Subcutaneous adipose tissue (tissue), 4 donors: ENCODE results near the gene SLC16A3. TPM values are rescaled to one million over a fixed set of nuclear protein-coding genes. Genes with fewer than 3 reads are reported as not detected.

Experiments
- total RNA-seq, 4 donors: library from RNA; depleted of rRNA; stranded (reverse); fragments of >200 nt; gene quantifications; one replicate each; pipeline ENCODE4 v1.1.0, GENCODE V29; 2016
- TF ChIP-seq, protein P1 (sequence below): fragments of 450-650 bp; IDR thresholded peaks from one replicate; pipeline ENCODE4 v1.5.1; 2016; ENCODE audit warnings: low read depth, mild to moderate bottlenecking, control low read depth, antibody characterized with exemption, moderate library complexity

SLC16A3 gene
- total RNA-seq, 4 donors from 2014 or later, result 2.8 to 64.8 (median 19.2) TPM

DNA sequence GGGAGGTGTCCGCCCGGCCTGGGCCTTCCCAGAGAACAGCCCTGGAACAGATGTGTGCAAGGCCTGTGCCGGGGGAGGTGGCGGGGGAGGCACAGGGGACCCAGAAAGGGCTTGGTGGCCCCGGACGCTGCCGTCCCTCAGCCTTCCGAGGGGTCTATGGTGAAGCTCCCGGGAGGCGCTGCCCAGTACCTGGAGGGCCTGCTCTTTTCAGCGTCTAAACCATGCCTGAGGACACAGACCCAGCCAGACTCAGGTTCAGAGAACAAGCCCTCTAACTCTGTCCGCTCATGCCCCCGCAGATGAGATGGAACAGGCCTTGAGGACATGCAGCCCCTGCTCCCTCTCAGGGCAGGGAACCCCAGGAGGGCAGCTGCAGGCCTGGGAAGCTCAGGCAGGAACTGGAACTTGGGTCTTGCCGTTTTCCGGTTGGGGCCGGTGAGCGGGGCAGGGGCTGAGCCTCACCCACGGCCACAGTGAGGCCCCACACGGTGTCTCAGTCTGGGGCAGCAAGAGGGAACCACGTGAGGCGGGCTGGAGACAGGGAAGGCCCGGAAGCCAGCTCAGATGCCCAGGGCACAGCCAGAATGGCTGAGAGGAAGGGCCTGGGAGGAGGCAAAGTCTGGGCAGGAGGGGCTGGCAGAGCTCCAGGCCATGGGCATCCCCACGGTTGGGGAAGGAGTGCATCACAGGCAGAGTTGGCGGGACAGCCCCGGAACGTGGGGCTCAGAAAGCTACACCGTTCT, 12.5 kb downstream of the SLC16A3 start:
- TF ChIP-seq, protein P1, sequence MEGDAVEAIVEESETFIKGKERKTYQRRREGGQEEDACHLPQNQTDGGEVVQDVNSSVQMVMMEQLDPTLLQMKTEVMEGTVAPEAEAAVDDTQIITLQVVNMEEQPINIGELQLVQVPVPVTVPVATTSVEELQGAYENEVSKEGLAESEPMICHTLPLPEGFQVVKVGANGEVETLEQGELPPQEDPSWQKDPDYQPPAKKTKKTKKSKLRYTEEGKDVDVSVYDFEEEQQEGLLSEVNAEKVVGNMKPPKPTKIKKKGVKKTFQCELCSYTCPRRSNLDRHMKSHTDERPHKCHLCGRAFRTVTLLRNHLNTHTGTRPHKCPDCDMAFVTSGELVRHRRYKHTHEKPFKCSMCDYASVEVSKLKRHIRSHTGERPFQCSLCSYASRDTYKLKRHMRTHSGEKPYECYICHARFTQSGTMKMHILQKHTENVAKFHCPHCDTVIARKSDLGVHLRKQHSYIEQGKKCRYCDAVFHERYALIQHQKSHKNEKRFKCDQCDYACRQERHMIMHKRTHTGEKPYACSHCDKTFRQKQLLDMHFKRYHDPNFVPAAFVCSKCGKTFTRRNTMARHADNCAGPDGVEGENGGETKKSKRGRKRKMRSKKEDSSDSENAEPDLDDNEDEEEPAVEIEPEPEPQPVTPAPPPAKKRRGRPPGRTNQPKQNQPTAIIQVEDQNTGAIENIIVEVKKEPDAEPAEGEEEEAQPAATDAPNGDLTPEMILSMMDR, result no peak

DNA sequence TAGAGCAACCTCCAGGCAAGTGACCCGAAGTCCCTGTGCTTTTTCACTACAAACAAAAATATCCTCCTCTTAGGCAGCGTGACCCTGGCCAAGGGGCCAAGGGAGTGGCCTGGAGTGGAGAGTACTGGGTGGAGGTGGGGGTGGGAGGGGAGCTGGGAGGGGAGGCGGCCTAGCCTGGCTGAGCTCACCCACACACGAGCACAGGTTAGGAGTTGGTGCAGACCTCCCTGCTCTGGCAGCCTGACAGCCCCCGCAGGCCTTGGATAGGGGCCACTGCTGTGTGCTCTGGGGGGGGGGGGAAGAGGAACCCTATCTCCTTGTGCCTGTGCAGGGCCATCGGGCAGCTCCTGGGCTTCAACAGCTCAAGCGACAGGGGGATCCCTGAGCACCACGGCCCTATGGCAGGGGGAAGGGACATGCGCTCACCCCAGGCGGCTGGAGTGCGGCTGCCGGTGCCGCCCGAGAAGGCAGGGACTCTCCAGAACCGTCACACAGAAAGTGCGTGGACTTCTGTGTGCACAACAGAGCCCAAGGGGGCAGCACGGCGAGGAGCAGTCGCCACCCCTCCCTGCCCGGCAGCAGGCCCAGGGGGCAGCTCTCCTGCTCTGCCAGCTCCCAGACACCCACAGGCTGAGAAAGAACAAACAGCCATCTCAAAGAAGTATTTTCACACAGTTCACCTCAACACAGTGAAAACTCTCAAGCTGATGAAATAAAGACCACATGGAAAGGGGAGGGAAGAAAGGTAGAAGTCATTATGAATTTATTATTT, 13.3 kb downstream of the SLC16A3 start:
- TF ChIP-seq, protein P1, result no peak

DNA sequence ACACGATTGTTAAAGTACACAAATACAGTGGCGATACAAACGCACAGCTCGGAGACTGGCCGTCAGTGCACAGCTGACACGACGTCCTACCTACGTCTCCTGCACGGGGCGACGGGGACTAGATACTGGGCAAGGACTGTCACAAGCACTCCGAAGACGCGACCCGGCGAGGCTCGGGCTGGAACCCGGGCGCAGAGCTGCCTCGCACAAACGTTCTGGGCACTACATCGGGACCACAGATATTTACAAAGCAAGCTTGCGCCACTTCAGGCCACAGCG, 13.8 kb downstream of the SLC16A3 start:
- TF ChIP-seq, protein P1, result no peak

DNA sequence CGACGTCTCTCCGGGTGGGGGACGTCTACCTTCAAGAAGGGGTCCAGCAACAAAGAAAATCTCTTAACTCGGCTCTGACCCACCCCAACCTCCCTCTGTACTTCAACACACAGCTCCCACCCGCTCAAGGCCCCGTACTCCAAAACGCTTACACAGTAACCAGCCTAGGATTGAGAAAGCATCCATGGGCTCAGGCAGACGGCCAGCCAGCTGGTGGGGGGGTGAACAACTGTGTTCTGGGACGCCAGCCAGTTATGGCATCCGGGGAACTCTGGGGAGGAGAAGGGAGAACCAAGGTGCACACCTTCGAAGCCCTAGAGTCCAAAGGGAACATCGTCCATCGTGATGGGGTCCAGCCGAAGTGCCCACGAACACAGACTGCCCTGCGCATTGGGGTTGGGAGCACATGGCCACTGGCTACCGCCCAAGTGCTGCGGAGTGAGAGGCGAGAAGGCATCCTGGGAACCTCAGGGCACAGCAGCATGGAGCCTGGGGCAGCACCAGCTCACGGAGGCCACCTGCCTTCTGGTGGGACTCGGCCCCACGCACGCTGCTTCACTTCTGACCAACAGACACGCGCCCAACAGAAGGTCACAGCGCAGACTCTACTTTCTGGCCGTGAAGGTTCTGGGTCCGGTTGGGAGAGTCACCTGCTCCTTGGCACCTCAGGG, 14.3 kb downstream of the SLC16A3 start:
- TF ChIP-seq, protein P1, result no peak

DNA sequence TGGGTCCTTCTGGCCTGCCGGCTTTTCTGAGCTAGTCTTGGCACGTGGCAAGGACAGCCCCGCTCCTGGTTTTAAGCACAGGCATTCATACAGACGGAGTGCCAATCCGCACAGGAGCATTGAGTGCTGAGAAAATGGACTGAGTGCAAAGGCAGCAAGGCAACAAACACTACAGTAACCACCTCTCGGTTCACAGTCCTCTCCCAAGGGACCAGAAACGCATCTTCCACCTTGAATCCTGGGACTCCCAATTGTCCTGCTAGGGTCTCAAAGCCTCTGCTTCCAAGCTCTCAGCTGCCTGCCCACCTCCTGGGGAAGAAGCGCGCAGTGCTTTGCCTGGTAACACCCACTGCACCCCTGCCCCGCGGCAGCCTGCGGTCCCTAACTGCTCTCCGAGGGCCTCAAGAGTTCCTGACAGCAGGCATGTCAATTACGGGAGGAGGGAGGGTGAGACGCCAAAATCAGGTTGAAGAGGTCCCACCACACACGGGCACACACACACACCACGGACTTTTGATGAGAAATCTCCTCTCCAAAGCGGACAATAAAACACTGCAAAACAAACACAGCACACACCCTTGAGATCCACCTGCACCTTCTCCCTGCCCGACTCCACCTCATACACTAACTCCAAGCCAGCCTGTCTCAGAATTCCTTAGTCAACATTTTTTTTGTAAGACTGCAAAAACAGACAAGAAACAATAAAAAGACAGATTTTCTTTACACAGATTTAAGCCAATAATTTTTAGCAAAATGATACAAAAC, 15.0 kb downstream of the SLC16A3 start:
- TF ChIP-seq, protein P1, result no peak

DNA sequence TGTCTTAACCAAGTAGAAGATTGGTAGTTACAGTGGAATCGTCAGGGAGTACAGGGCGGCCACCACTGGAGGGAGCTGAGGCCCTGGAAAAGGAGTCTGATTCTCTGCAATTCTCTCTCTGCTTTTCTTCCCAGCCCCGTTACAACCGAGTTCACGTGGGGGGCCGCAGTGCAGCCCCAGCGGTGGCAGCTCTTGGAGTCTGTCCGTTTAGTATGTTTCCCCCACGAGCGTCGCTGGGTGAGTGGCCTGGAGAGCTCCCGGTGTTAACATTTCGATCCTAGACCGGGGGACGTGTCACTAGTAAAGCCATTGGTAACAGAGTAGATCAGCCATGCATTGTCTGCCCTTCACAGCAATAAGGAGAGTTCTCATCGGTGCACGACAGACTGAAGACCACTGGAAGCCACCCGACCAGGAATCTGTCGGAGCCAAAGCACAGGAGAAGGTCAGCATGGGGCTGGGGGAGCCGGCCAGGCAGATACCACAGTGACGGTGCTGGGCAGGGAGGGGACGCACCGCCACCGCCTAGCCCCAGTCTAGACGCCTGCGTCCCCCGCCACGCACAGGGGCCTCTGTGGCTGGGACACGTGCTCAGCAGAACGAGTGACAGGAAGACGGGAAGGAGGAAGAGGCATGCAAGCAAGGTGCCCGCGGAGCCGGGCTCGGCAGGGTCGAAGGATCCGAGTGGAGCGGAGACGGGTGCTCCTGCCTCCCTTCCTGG, 15.7 kb downstream of the SLC16A3 start:
- TF ChIP-seq, protein P1, result no peak
